HG03442 (cell line): ENCODE results near the gene HMGCR.
"Not testable (repeated sequence)": the region's sequence is repeated elsewhere in the genome, so short reads cannot be mapped to it uniquely, and the experiment has no call there.

Source experiments
- ATAC-seq: cut with Tn5 transposase; IDR thresholded peaks from one replicate; pipeline ENCODE4 v1.9.1; 2021; ENCODE audit warnings: mild to moderate bottlenecking, moderate library complexity; ENCODE audit not compliant: unreplicated experiment

The HMGCR gene

DNA sequence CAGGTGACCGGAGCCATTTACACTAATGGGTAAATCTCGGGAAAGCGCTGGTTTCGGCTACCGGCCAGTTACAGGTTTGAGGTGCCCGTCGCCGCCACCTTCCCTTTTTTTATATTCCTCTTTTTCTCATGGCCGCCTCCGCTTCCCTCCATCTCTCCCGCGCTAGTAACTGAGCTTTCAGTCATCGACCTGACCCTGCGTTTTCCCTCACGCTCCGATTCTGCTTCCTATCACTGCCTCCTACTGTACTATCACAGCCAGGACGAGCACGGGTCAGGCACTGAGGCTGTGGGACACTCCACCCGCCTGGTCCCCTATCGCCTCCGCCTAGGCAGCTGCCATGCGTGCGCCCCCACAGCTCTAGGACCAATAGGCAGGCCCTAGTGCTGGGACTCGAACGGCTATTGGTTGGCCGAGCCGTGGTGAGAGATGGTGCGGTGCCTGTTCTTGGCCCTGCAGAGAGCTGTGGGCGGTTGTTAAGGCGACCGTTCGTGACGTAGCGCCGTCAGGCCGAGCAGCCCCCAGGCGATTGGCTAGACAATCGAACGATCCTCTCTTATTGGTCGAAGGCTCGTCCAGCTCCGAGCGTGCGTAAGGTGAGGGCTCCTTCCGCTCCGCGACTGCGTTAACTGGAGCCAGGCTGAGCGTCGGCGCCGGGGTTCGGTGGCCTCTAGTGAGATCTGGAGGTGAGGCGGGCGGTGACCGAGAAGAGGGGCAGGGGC, at the start of gene HMGCR:
Gene HMGCR, plus strand, starts transcription at position 606 of the 722 bp plus-strand sequence. CDS start 5,386 bp downstream, outside the sequence.
- ATAC-seq: peak; percentile 96

DNA sequence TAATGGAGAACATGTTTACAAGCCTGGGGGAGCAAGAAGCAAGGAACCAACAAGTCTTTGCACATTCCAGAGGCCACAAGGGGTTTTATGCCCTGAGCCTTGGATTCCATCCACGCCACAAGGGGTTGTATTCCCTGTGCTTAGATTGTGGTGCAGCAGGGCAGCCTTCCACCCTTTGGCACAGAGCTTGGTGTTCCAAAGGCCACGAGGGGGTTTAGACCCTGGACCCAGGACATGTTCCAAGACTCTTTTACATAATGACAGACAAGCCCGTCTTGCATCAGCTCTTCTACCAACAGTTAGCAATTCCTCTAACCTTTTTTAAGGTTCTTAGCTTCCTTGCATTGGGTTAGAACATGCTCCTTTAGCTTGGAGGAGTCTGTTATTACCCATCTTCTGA, 45.2 kb upstream of the HMGCR start:
- not testable (repeated sequence) for ATAC-seq

GRCh38 chr5:75300084-75300483, 36.9 kb upstream of the HMGCR start:
- no peak for ATAC-seq

GRCh38 chr5:75303419-75303818, 33.6 kb upstream of the HMGCR start:
- ATAC-seq: no peak

- ATAC-seq: not testable (repeated sequence)
These were observed 32.5 kb upstream of the HMGCR start for GRCh38 chr5:75304486-75304885.

DNA sequence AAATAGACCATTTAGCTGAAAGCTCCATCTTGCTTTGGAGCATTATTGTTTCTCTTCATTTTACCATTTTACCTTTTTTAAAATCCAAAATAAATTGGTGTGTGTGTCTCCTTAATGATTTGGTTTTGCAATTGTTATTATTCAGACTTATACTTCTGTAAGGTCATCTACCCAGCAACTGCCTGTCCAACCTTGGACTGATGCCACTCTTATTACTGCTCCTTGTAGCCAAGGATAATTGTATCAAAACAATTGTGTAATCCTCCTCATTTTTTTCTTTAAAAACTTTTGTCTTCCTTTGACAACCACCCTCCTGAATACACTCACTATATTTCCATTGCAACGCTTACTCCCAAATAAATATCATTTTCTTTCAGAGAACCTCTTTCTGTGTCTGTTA, 30.3 kb upstream of the HMGCR start:
- ATAC-seq: no peak

DNA sequence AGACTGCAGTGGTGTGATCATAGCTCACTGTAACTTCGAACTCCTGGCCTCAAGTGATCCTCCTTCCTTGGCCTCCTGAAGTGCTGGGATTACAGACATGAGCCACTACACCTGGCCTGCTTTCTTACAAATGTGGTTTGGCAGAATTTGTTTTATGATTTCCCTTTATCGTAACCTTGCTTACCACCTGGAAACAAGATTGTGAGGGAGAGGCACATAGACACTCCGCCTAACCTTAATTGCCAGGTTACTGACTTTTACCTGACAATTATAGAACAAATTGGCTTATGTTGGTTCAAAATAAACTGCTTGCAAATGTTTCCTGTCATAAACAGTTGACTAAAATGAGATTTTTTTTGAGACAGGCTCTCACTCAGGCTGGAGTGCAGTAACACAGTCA, 26.8 kb upstream of the HMGCR start:
- no peak for ATAC-seq

DNA sequence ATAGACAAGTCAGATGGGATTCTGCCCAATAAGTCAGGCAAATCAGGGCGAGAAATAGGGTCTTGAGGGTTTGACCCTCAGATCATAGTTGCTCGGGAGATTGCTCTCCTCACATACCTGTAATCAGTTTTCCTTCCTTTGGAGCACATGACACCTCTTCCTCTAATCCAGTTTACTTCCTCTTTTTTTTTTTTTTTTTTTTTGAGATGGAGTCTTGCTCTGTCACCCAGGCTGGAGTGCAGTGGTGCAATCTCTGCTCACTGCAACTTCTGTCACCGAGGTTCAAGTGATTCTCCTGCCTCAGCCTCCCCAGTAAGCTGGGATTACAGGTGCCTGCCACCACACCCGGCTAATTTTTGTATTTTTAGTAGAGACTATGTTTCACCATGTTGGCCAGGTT, 17.9 kb upstream of the HMGCR start:
- not testable (repeated sequence) for ATAC-seq

- no peak for ATAC-seq
These were observed 17.4 kb upstream of the HMGCR start for GRCh38 chr5:75319638-75320037.

GRCh38 chr5:75320371-75320770, 16.6 kb upstream of the HMGCR start:
- ATAC-seq: no peak

- ATAC-seq: no peak
These were observed 15.0 kb upstream of the HMGCR start for GRCh38 chr5:75322066-75322465.

DNA sequence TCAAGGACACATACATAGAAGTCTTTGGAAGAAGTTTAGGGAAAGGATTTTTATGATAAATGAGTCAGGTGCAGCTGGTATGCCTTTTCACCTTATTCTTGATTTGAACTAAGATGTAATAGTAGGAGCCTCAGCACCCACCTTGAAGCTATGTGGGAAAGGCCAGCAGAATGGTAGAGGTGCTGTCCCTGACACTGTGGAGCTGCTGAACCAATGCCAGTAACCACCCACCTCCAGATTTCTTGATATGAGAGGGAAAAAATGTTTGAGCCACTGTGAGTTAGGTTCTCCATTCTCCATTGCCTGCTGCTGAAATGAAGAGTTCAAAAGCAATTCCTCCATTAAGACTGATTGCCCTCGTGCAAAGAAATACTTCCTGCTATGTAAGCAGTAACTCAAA, 12.2 kb upstream of the HMGCR start:
- no peak for ATAC-seq

DNA sequence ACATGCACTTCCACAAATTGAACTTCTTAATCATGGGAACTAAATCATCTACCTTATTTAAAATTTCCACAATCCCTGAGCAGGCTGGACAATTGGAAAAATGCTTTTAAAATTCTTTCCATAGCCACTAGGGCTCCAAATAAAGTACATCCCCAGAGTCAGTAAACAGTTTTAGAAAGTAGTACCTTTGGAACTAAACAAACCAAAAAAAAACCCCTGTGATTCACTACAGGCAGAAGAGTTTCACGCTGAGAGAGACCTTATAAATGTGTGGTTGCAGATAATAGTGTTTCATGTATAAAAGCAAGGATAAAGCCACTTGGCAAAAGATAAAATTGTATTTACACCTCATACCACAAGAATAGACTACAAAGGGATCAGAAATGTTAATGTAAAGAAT, 11.8 kb upstream of the HMGCR start:
- no peak for ATAC-seq

DNA sequence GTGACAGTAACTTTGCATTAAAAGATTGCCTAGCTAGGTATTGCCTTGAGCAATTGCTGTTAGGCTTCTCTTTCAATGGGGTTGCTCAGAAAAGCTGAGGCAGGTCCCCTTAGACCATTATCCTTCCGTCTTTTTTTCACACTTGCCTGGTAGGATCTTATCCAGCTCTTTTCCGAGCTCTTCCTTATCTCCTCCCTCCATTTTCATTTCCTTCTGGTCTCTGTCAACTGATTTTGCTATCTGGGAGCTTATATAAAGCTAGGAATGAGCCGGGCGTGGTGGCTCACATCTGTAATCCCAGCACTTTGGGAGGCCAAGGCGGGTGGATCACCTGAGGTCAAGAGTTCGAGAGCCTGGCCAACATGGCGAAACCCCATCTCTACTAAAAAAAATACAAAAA, 6.6 kb upstream of the HMGCR start:
- no peak for ATAC-seq

- ATAC-seq: no peak
These were observed 5.6 kb upstream of the HMGCR start for GRCh38 chr5:75331095-75332090.

GRCh38 chr5:75333759-75334158, 3.3 kb upstream of the HMGCR start:
- not testable (repeated sequence) for ATAC-seq

- not testable (repeated sequence) for ATAC-seq
These were observed 2.6 kb upstream of the HMGCR start for GRCh38 chr5:75334413-75334812.

GRCh38 chr5:75335486-75335885, 1.5 kb upstream of the HMGCR start:
- no peak for ATAC-seq

DNA sequence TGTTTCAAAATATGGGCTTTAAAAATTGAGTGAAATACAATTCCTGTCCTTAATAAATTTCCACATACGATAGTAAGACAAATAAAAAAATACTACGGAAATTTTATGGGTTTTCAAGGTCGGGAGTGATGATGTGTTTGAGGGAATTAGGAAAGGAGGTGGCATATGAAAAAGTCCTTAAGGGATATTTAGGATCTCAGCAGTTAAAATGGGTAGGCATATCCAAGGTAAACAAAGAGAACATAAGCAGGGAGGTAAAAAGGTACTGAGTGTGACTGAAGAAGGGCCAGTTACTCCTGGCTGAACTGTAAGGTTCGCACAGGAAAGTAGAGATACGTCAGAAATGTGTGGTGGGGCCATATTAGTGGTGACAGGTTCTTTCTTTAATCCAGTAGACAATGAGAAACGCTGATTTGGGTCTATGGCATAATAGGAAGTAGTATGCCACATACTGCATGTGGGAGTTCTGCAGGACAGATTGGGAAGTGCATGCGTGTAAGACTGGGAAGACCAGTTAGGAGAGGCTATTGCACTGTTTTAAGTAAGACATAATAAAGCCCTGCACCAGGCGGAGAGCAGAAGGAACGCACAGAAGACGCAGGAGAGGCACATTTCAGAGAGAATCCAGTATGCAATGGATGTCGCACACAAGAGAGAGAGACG, 937 bp upstream of the HMGCR start:
- ATAC-seq: no peak

DNA sequence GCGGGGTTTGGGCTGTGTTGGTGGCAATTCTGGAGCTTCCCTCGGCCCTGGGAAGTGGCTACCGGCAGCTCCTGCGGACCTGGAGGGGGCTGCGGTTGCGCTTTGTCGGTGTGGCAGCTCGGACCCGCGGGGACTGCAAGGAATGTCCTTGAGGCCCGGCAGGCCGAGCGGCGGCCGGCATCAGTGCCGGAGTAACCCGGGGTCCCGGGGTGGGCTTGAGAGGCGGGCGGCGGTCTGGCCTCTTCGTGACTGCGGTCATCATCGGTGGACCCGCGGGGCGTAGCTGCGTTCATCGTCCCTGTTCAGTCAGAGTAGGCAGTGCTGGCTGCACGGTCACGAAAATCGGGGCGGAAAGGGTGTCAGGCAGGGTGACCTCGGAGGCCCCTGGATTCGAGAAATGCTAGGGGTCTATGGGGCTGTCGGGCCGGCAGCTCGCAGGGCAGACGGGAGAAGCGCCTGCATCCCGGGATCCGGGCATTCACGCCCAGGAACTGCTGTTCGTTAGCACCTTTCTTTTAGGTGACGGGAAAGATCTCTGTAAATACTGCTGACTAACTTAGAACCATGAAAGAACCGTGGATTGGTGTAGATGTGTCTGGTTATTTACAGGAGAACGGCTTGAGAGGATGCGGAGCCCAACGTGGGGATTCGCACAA, 474 bp downstream of the HMGCR start:
- peak; percentile 0 for ATAC-seq

GRCh38 chr5:75338408-75338807, 1.4 kb downstream of the HMGCR start:
- no peak for ATAC-seq
